Measurements from ENCODE around the gene ADK.
A peak's percentile ranks its signal among the peaks of the same experiment; 100 is the strongest.

ADK gene

DNA sequence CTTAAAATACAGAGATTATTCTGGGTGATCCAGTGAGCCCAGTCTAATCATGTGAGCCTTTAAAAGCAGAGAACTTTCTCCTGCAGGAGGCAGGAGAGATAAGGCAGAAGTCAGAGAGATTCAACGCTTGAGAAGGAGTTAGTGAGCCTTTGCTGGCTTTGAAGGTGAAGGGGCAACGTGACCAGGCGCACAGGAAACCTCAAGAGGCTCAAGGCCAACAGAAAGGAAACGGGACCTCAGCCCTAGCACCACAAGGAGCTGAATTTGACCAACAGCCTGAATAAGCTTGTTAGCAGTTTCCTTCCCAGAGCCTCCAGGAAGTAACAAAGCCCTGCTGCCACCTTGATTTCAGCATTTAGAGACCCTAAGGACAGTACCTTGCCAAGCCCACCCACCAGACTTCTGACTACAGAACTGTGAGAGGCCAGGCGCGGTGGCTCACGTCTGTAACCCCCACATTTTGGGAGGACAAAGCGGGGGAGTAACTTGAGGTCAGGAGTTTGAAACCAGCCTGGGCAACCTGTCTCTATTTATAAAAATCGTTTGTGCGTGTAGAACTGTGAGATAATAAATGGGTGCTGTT lies 588.1 kb downstream of the ADK start:
- peak; percentile 5 for DNase-seq (ENCODE audit: low spot score)

DNA sequence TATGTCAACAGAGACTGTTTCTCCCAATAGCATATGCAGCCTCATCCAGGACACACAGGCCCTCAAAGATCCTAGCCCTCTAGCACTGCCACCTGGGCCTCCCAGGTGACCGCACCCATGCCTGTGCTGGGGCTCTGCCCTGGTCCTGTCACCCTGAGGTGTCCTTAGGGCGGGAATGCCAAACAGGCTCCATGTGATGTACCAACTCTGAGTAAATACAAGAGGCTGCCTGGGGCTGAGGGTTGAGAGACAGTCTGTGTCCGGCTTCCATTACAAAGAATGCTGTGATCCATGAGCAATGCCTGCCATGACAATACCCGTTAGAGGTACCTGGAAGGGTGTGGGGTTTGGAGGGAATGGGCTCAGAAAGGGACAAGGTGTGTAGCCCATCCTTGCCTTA lies 592.4 kb downstream of the ADK start:
- DNase-seq (ENCODE audit: low spot score): no peak

DNA sequence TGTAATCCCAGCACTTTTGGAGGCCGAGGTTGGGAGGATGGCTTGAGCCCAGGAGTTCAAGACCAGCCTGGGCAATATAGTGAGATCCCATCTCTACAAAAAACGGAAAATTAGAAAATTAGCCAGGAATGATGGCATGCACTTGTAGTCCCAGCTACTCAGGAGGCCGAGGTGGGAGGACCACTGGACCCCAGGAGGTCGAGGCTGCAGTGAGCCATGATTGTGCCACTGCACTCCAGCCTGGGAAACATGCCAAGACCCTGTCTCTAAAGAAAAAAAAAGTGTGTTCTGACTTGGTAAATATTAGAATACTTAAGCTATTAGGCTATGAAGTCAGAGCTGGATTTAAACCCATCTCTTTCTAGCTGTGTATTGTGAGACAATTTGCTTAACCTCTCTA lies 594.4 kb downstream of the ADK start:
- no peak for DNase-seq (ENCODE audit: low spot score)

DNA sequence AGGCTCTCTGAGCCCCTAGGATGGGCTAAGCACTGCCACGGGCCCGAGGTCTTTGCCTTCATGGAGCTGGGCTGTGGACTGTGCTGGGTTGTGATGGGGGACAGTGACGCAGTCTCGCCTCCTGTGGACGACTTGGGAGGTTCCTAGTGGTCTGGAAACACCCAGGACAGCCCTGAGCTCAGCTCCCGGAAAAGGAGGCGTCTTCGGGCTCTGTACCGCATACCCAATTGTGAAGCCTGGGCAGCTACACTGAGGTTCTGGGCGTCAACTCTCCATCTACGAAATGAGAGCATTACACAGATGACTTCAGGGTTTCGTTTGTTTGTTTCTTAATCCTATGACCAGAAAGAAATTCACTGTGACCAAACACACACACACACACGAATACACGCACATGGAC lies 595.8 kb downstream of the ADK start:
- no peak for DNase-seq (ENCODE audit: low spot score)

DNA sequence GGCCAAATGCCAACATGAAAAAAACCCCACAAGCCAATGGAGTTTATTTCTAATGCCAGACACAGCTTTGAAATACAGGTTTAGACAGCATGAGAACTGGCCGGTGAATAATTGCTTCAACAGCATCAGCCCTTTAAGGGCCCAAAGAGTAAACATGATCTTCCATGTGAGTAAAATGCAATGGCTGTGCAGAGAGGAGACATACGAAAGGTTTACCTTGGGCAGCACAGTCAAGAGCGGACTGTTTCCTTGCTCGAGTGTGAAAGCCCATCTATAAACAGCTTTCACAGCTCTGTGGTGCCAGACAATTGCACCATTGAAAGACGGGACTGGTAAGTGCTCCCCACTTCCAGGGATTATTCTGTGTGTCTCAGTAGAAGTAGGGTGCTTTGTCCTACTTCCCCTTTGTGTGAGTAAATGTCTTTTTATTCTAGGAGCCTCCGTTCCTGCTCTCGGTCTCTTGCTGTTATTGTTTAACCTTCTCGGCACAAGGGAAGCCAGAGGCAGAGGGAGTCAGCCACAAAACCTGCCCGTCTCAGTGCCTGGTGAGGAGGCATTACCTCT lies 597.5 kb downstream of the ADK start:
- DNase-seq (ENCODE audit: low spot score): peak; percentile 45

DNA sequence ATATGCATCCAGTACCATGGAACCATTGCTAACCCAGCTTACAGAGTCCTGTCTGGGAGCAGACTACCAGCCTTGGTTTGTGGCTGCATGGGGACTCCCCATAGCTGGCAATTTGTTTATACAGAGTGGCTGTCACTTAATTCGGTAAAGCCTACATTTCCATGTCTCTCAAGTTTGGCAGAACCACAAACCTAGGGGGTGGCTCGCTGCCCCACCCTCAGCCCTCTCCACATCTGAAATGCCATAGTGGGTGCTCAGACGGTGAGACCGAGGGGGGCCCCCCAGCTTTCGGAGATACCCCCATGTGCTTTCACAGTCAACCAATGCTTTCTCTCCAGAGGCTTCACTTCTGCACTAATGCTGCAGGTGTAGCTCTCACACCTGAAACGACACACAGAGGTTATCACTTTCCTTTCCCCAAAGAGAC lies 599.8 kb downstream of the ADK start:
- no peak for DNase-seq (ENCODE audit: low spot score)

DNA sequence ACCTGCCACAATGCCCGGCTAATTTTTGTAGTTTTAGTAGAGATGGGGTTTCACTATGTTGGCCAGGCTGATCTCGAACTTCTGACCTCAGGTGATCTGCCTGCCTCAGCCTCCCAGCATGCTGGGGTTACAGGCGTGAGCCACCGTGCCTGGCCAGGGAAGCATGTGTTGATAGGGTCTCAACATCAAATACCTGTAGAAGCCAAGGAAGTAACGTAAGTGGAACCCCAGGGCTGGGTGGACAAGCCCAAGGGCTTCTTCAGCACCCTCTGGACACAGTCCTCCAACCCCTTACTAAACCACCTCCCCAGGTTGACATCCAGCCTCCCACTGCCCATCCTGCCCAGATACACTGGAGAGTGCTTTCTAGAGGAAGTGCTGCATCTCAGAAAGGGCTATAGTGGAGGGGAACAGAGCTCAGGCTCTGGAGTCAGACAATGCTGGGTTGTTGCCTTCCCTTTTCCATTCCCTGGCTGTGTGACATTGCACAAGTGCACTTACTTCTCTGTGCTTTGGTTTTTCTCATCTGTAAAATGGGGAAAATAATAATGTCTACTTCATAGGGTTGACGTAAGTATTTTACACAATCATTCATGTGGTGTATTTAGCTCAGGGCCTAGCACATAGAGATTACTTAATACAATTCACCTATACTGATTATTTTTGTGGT lies 601.5 kb downstream of the ADK start:
- DNase-seq (ENCODE audit: low spot score): no peak

DNA sequence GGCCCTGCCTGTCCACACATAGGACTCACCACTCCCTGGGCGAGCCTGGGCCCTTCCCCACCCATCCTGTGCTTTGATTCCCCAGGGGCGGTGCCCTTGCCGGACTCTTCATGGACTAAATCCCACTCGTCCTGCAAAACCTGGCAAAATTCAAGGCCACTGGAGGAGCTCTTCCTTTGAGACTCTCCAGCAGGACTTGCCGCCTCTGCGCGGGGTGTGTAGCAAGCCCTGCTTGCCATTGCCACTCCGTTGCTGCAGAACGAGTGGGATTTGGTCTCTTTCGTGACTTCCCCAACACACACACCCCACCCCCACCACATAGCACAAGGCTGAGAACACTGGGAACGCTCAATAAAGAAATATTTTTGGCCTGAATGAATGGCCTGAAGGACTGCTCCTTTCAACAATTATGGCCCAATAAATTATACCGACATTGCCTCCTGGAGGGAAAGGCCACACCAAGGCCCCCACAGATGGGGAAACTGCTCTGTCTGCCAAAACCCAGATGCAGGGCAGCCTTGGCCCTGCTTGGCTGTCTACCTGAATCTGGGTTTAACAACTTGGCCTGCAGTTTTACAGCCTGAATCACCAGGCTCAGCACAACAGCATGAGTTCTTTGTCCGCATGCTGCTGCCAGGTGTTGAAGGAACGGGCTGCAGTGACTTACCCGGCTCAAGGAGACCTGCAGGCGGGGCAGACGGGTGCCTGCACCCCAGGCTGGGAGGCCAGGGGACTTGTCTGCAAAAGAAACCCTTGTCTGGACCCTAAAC lies 602.6 kb downstream of the ADK start:
- DNase-seq (ENCODE audit: low spot score): peak; percentile 5

DNA sequence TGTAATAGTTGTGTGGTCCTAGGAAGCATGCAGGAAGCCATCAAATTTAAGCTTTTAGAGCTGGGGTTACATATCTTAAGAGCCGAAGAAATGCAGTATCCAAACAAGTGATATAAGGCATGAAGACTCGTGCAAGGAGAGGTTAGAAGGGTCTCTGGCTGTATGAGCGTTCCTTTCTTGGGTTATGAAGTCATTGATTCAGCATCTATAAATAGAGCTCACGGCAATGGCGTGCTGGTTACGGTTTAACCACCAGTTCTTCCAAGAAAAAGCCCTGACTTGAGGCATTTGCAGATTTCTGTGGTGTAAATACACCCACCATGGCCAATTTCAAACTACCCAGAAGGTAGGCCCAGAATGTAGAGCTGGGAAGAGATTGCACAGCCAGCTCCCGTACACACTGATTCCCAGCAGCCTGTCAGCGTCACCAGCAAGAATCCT lies 603.4 kb downstream of the ADK start:
- no peak for DNase-seq (ENCODE audit: low spot score)

DNA sequence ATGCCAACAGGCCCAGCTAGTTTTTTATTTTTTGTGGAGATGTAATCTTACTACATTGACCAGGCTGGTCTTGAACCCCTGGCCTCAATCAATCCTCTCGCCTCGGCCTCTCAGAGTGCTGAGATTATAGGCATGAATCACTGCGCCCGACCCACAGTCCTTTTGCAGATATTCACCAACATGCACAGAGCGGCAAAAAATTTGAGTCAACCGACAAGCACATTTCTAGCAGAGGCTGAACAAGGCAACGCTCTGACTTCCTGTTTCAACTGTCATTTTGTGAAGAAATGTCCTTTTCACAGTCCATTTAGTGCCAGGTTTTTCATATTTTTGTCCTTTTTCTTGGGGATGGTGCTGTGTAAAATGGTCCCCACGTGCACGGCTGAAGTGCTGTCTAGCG lies 604.3 kb downstream of the ADK start:
- no peak for DNase-seq (ENCODE audit: low spot score)

All from pons (tissue), 1 donor.